K562 (cell line): Measurements from ENCODE around the gene LRP1B. TPM values are rescaled to one million over a fixed set of nuclear protein-coding genes. Genes with fewer than 3 reads are reported as not detected.

Experiments used
- ATAC-seq: fragments of 200-7000 bp; cut with Tn5 transposase; 3 replicates; pipeline ENCODE4 v1.9.1; 2020; ENCODE audit warnings: moderate library complexity
- BruUV-seq: library from RNA; stranded (reverse); fragments of 400-500 nt; replicated peaks from 2 replicates; lab custom pipeline; 2021; lab: Mats Ljungman, UMichigan
- CTCF ChIA-PET: fragments of 300-600 bp; formaldehyde crosslinking; extraction: SDS; loops from one replicate; lab custom pipeline; 2021; ENCODE audit warnings: low intra/inter-chr PET ratio; lab: Yijun Ruan, JAX
- POLR2A ChIA-PET: fragments of 300-600, 350-650 bp; sonication (Branson Sonifier 250); formaldehyde crosslinking; extraction: SDS; loops from one replicate; lab custom pipeline; 2021; ENCODE audit warnings: antibody characterized with exemption, inconsistent platforms; lab: Yijun Ruan, JAX
- DNase-seq, 4 experiments: peaks; one replicate each; pipeline versions ENCODE4 v3.0.0 to v3.0.0-alpha.2; 2011 to 2018; ENCODE audit warnings: low spot score in 3 of 4, mixed read lengths in 3 of 4; ENCODE audit errors: extremely low read depth in 1 of 4
- FAIRE-seq: peaks from 2 replicates; lab custom pipeline; 2011; peaks lifted over from hg19 to GRCh38; lab: Jason Lieb, UNC
- H2AFZ ChIP-seq: 2 replicates; pipeline ENCODE4 v1.6.0; 2011; ENCODE audit warnings: low read depth, low read length, control low read depth, inconsistent platforms
- H3K27ac ChIP-seq: fragments of 200-600 bp; 3 replicates; pipeline ENCODE4 v1.8.0; 2011; ENCODE audit warnings: low read depth, mild to moderate bottlenecking, control low read depth, inconsistent platforms, low read length, moderate library complexity, mixed read lengths; ENCODE audit errors: extremely low read depth
- H3K27me3 ChIP-seq, 2 experiments: fragments of 300-600 bp in 1 of 2; 2 replicates in 1 of 2; 3 replicates in 1 of 2; pipeline versions ENCODE4 v1.6.0 to v1.8.0; 2011; ENCODE audit warnings: inconsistent platforms in 2 of 2, low read length in 2 of 2, mild to moderate bottlenecking in 1 of 2, mixed read lengths in 1 of 2, moderate library complexity in 1 of 2; ENCODE audit not compliant: control insufficient read depth in 2 of 2, insufficient read depth in 2 of 2
- H3K36me3 ChIP-seq: fragments of 300-600 bp; 3 replicates; pipeline ENCODE4 v1.8.0; 2011; ENCODE audit warnings: mild to moderate bottlenecking, low read length, inconsistent platforms; ENCODE audit not compliant: control insufficient read depth, insufficient read depth
- H3K4me1 ChIP-seq, 2 experiments: fragments of 200-600 bp in 1 of 2; replicated peaks in 1 of 2; 2 replicates in 1 of 2; 3 replicates in 1 of 2; pipeline versions ENCODE4 v1.5.1 to v1.8.0; 2011; ENCODE audit warnings: inconsistent platforms in 2 of 2, low read length in 2 of 2, mild to moderate bottlenecking in 1 of 2, mixed read lengths in 1 of 2, moderate library complexity in 1 of 2; ENCODE audit not compliant: control insufficient read depth in 2 of 2, insufficient read depth in 2 of 2
- H3K4me2 ChIP-seq: 2 replicates; pipeline ENCODE4 v1.6.1; 2011; ENCODE audit warnings: low read length, control low read depth, inconsistent platforms, mixed read lengths; ENCODE audit not compliant: insufficient read depth
- H3K4me3 ChIP-seq: fragments of 200-600 bp; sonication (generic), shearing (Covaris generic); 2 replicates; pipeline ENCODE4 v1.5.1; 2016; ENCODE audit warnings: control low read depth, inconsistent platforms
- H3K79me2 ChIP-seq: fragments of 200-600 bp; 3 replicates; pipeline ENCODE4 v1.8.0; 2011; ENCODE audit warnings: low read length, inconsistent platforms; ENCODE audit not compliant: control insufficient read depth, insufficient read depth
- H3K9ac ChIP-seq, 2 experiments: 2 replicates each; pipeline versions ENCODE4 v1.6.0 to v1.6.1; 2011; ENCODE audit warnings: low read depth in 2 of 2, low read length in 2 of 2, control low read depth in 1 of 2, inconsistent platforms in 1 of 2, mild to moderate bottlenecking in 1 of 2, mixed read lengths in 1 of 2; ENCODE audit not compliant: insufficient read depth in 1 of 2
- H3K9me1 ChIP-seq: one replicate; pipeline ENCODE4 v1.6.0; 2011; ENCODE audit warnings: inconsistent platforms, mild to moderate bottlenecking, low read length, moderate library complexity; ENCODE audit not compliant: control insufficient read depth, insufficient read depth
- H3K9me3 ChIP-seq: replicated peaks from 2 replicates; pipeline ENCODE4 v1.5.1; 2011; ENCODE audit warnings: low read depth, low read length, inconsistent platforms; ENCODE audit not compliant: control insufficient read depth, insufficient read depth
- H4K20me1 ChIP-seq: replicated peaks from 2 replicates; pipeline ENCODE4 v1.6.1; 2011; ENCODE audit warnings: low read length, inconsistent platforms, mixed read lengths; ENCODE audit not compliant: control insufficient read depth, insufficient read depth
- ARID2 ChIP-seq: fragments of 450-650 bp; IDR thresholded peaks from 2 replicates; pipeline ENCODE4 v1.6.1; 2017; ENCODE audit warnings: antibody characterized with exemption, mild to moderate bottlenecking
- E2F1 ChIP-seq: sonication (generic); formaldehyde crosslinking; IDR thresholded peaks from 2 replicates; pipeline ENCODE4 v1.8.1; 2023; ENCODE audit warnings: mild to moderate bottlenecking, missing genetic modification reagents, moderate library complexity
- HNRNPH1 ChIP-seq: fragments of 200-400 bp; formaldehyde crosslinking; optimal IDR thresholded peaks from 2 replicates; pipeline ENCODE3; 2017; ENCODE audit warnings: low read depth, mild to moderate bottlenecking, low read length, moderate library complexity
- IRF2 ChIP-seq: sonication (generic); formaldehyde crosslinking; IDR thresholded peaks from 2 replicates; pipeline ENCODE4 v1.8.1; 2022; ENCODE audit warnings: mild to moderate bottlenecking, missing genetic modification reagents
- MTF1 ChIP-seq: fragments of 250-450 bp; sonication (Bioruptor Pico); IDR thresholded peaks from 2 replicates; pipeline ENCODE4 v1.9.0; 2021; ENCODE audit warnings: moderate library complexity, mild to moderate bottlenecking, inconsistent platforms, borderline replicate concordance
- PURB ChIP-seq: sonication (generic); formaldehyde crosslinking; IDR thresholded peaks from 2 replicates; pipeline ENCODE4 v1.9.0; 2021; ENCODE audit warnings: low read depth, mild to moderate bottlenecking, missing genetic modification reagents
- SIN3A ChIP-seq, 2 experiments: fragments of 150-350 bp in 1 of 2; IDR thresholded peaks; 2 replicates each; pipeline ENCODE4 v1.6.1; 2011 to 2016; ENCODE audit warnings: borderline replicate concordance in 2 of 2, low read depth in 2 of 2, low read length in 2 of 2, mild to moderate bottlenecking in 2 of 2, moderate library complexity in 2 of 2; ENCODE audit not compliant: control insufficient read depth in 1 of 2
- ZBTB1 ChIP-seq: sonication (generic); formaldehyde crosslinking; IDR thresholded peaks from 2 replicates; pipeline ENCODE4 v1.8.1; 2023; ENCODE audit warnings: missing genetic modification reagents, low read depth, mild to moderate bottlenecking, borderline replicate concordance
- WGBS: fragments of 100-300 bp; shearing (Covaris generic); methylation state at CpG from one replicate; pipeline ENCODE4 v1.1.6; 2016; ENCODE audit warnings: low coverage, mixed read lengths; ENCODE audit not compliant: insufficient coverage; ENCODE audit errors: missing lambda C conversion rate; 5-methylcytosine and 5-hydroxymethylcytosine counted together
- in situ Hi-C: fragments of 300-500 bp; cut with MboI; formaldehyde crosslinking; loops from 4 replicates; pipeline ENCODE4 v1.15.0; 2018; ENCODE audit warnings: inconsistent platforms, mixed read lengths
- intact Hi-C: fragments of 100-400 bp; cut with micrococcal nuclease; formaldehyde crosslinking; loops from 2 replicates; pipeline ENCODE4 v1.14.2; 2022
- polyA plus RNA-seq, 8 experiments: library from polyadenylated mRNA; depleted of rRNA in 4 of 8; stranded (reverse) in 5 of 8; unstranded in 3 of 8; fragments of >200 nt; fragmentation: Nextera tagmentation in 2 of 8; fragmentation: Illumina TruSeq in 1 of 8; extraction: Ambion mirVana in 2 of 8; extraction: Trizol in 1 of 8; gene quantifications; 2 replicates each; pipeline versions ENCODE4 v1.2.1 to v1.2.3, GENCODE V29; 2011 to 2014; ENCODE audit warnings: inconsistent platforms in 1 of 8, missing spikeins in 1 of 8
- total RNA-seq, 7 experiments: library from RNA; depleted of rRNA in 6 of 7; stranded (reverse); fragments of >200 nt in 6 of 7; fragmentation: Illumina TruSeq in 2 of 7; extraction: Trizol in 2 of 7; gene quantifications; 2 replicates each; pipeline versions ENCODE4 v1.2.1 to v1.2.3, GENCODE V29; 2011 to 2021; ENCODE audit warnings: low replicate concordance in 1 of 7
- TF ChIP-seq, protein P1 (sequence below): fragments of 250-450 bp; sonication (Bioruptor Pico); IDR thresholded peaks from 2 replicates; pipeline ENCODE4 v1.4.0; 2020

Gene LRP1B
- total and polyA plus RNA-seq, 9 of the 15 experiments (the other 6 are each of a cell fraction or from before 2014, with no cell fraction given) = not detected

- no peaks in the 10 kb centered on the region for H3K4me1 ChIP-seq
- ChIA-PET CTCF (no interaction called here), POLR2A (no interaction called here)
- H3K36me3 ChIP-seq = no peaks in the 10 kb centered on the region
- FAIRE-seq (no peak), ATAC-seq (no peak), DNase-seq (no peak)
- H3K9ac ChIP-seq = no peak overlapping the region
- no peak overlapping the region for H3K27ac ChIP-seq
- no peaks in the 10 kb centered on the region for H3K79me2 ChIP-seq
- intact Hi-C loops (no loop called here), in situ Hi-C loops (no loop called here)
- no peaks in the 10 kb centered on the region for H4K20me1 ChIP-seq
- no peaks in the 10 kb centered on the region for H3K9me1 ChIP-seq
- 0% methylated on average over 4 of the region's 4 CpGs for WGBS
- TF ChIP-seq IRF2 (CRISPR knock-in tag) (no peak), MTF1 (CRISPR knock-in tag) (no peak), ARID2 (no peak), ZBTB1 (CRISPR knock-in tag) (no peak), SIN3A (IDR thresholded peaks at IDR 0.05; ENCODE audit: borderline replicate concordance in 2 of 2, control insufficient read depth in 1 of 2, low read depth in 2 of 2, low read length in 2 of 2) (no peak)
- no peaks in the 10 kb centered on the region for H3K27me3 ChIP-seq
- no peak overlapping the region for H3K4me2 ChIP-seq
- no peaks in the 10 kb centered on the region; the same call in 1 of the 2 replicates for H3K9me3 ChIP-seq
- no peak overlapping the region for H2AFZ ChIP-seq
- H3K4me3 ChIP-seq = no peak overlapping the region
- no TSS peak for BruUV-seq
These were observed 1502.9 kb downstream of the LRP1B start for GRCh38 chr2:140627885-140628284.

DNA sequence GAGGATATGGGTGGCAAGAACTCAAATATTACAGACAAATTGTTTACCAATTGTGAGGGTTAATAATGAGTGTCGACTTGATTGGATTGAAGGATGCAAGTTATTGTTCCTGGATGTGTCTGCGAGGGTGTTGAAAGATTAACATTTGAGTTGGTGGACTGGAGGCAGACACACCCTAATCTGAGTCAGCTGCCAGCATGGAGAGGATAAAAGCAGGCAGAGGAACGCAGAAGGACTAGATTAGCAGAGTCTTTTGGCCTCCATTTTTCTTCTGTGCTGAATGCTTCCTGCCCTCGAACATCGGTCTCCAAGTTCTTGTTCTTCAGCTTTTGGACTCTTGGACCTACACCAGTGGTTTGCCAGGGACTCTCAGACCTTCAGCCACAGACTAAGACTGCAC, 1503.7 kb downstream of the LRP1B start:
- no TSS peak for BruUV-seq
- Histone ChIP-seq H2AFZ (no peak overlapping the region), H3K4me3 (no peak overlapping the region), H3K4me1 (no peaks in the 10 kb centered on the region), H3K79me2 (no peaks in the 10 kb centered on the region), H4K20me1 (no peaks in the 10 kb centered on the region), H3K36me3 (no peaks in the 10 kb centered on the region), H3K4me2 (no peak overlapping the region), H3K9me3 (no peaks in the 10 kb centered on the region; the same call in 1 of the 2 replicates), H3K27me3 (no peaks in the 10 kb centered on the region), H3K27ac (no peak overlapping the region), H3K9me1 (no peaks in the 10 kb centered on the region), H3K9ac (no peak overlapping the region)
- CTCF ChIA-PET = no interaction called here
- intact Hi-C loops (no loop called here), in situ Hi-C loops (no loop called here)
- FAIRE-seq (no peak), ATAC-seq (no peak), DNase-seq (no peak)
- 4% methylated on average over 5 of the region's 5 CpGs for WGBS
- POLR2A ChIA-PET = no interaction called here
- TF ChIP-seq PURB (CRISPR knock-in tag) (no peak), E2F1 (CRISPR knock-in tag) (no peak), HNRNPH1 (no peak)
- TF ChIP-seq, protein P1, sequence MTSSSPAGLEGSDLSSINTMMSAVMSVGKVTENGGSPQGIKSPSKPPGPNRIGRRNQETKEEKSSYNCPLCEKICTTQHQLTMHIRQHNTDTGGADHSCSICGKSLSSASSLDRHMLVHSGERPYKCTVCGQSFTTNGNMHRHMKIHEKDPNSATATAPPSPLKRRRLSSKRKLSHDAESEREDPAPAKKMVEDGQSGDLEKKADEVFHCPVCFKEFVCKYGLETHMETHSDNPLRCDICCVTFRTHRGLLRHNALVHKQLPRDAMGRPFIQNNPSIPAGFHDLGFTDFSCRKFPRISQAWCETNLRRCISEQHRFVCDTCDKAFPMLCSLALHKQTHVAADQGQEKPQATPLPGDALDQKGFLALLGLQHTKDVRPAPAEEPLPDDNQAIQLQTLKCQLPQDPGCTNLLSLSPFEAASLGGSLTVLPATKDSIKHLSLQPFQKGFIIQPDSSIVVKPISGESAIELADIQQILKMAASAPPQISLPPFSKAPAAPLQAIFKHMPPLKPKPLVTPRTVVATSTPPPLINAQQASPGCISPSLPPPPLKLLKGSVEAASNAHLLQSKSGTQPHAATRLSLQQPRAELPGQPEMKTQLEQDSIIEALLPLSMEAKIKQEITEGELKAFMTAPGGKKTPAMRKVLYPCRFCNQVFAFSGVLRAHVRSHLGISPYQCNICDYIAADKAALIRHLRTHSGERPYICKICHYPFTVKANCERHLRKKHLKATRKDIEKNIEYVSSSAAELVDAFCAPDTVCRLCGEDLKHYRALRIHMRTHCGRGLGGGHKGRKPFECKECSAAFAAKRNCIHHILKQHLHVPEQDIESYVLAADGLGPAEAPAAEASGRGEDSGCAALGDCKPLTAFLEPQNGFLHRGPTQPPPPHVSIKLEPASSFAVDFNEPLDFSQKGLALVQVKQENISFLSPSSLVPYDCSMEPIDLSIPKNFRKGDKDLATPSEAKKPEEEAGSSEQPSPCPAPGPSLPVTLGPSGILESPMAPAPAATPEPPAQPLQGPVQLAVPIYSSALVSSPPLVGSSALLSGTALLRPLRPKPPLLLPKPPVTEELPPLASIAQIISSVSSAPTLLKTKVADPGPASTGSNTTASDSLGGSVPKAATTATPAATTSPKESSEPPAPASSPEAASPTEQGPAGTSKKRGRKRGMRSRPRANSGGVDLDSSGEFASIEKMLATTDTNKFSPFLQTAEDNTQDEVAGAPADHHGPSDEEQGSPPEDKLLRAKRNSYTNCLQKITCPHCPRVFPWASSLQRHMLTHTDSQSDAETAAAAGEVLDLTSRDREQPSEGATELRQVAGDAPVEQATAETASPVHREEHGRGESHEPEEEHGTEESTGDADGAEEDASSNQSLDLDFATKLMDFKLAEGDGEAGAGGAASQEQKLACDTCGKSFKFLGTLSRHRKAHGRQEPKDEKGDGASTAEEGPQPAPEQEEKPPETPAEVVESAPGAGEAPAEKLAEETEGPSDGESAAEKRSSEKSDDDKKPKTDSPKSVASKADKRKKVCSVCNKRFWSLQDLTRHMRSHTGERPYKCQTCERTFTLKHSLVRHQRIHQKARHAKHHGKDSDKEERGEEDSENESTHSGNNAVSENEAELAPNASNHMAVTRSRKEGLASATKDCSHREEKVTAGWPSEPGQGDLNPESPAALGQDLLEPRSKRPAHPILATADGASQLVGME (CRISPR knock-in tag) = no peak
